ENCODE measurements around the gene PSMD9. TPM values are rescaled to one million over a fixed set of nuclear protein-coding genes. Genes with fewer than 3 reads are reported as not detected.

The PSMD9 gene
- polyA plus RNA-seq, 1 experiment = 57.7 TPM

- no peak for DNase-seq (ENCODE audit: low read depth, low spot score)
- H3K27me3 ChIP-seq (ENCODE audit: control insufficient read depth, insufficient read depth, low read length) = no peaks in the 10 kb centered on the region
- ChIA-PET POLR2A (interaction anchor here (0.8 kb wide), 1 partner anchor 13 kb away, joined by 4 read pairs; no protein-coding TSS in a partner anchor), CTCF (no interaction called here)
- TF ChIP-seq, protein P1, sequence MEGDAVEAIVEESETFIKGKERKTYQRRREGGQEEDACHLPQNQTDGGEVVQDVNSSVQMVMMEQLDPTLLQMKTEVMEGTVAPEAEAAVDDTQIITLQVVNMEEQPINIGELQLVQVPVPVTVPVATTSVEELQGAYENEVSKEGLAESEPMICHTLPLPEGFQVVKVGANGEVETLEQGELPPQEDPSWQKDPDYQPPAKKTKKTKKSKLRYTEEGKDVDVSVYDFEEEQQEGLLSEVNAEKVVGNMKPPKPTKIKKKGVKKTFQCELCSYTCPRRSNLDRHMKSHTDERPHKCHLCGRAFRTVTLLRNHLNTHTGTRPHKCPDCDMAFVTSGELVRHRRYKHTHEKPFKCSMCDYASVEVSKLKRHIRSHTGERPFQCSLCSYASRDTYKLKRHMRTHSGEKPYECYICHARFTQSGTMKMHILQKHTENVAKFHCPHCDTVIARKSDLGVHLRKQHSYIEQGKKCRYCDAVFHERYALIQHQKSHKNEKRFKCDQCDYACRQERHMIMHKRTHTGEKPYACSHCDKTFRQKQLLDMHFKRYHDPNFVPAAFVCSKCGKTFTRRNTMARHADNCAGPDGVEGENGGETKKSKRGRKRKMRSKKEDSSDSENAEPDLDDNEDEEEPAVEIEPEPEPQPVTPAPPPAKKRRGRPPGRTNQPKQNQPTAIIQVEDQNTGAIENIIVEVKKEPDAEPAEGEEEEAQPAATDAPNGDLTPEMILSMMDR (IDR thresholded peaks at IDR 0.05; ENCODE audit: low read depth, low read length) = no peak
- no peak overlapping the region for H3K27ac ChIP-seq (ENCODE audit: low read depth, low read length)
- no peak overlapping the region for H3K4me3 ChIP-seq (ENCODE audit: low read depth, low read length)
- no peaks in the 10 kb centered on the region for H3K9me3 ChIP-seq (ENCODE audit: control insufficient read depth, insufficient read depth, low read length)
These were observed 23.4 kb downstream of the PSMD9 start for GRCh38 chr12:121911824-121912585.

- TF ChIP-seq, protein P1 (IDR thresholded peaks at IDR 0.05; ENCODE audit: low read depth, low read length) = no peak
- CTCF ChIA-PET = interaction anchor here (1.0 to 1.8 kb wide), 8 partner anchors 10 to 276 kb away, joined by 4 to 9 read pairs (median 6); partner anchors contain the start of gene RHOF
- POLR2A ChIA-PET = no interaction called here
- H3K27ac ChIP-seq (ENCODE audit: low read depth, low read length) = peak overlapping the region; percentile 39
- H3K27me3 ChIP-seq (ENCODE audit: control insufficient read depth, insufficient read depth, low read length) = no peaks in the 10 kb centered on the region
- H3K4me3 ChIP-seq (ENCODE audit: low read depth, low read length) = no peak overlapping the region
- H3K9me3 ChIP-seq (ENCODE audit: control insufficient read depth, insufficient read depth, low read length) = no peaks in the 10 kb centered on the region
- no peak for DNase-seq (ENCODE audit: low read depth, low spot score)
These were observed 27.3 kb downstream of the PSMD9 start for GRCh38 chr12:121915841-121916321.

- ChIA-PET POLR2A (no interaction called here), CTCF (interaction anchor here (0.5 to 1.8 kb wide), 18 partner anchors 9 to 308 kb away, joined by 3 to 9 read pairs (median 4); partner anchors contain the start of gene RHOF)
- DNase-seq (ENCODE audit: low read depth, low spot score) = no peak
- H3K27ac ChIP-seq (ENCODE audit: low read depth, low read length) = no peak overlapping the region
- no peaks in the 10 kb centered on the region for H3K27me3 ChIP-seq (ENCODE audit: control insufficient read depth, insufficient read depth, low read length)
- no peaks in the 10 kb centered on the region for H3K9me3 ChIP-seq (ENCODE audit: control insufficient read depth, insufficient read depth, low read length)
- H3K4me3 ChIP-seq (ENCODE audit: low read depth, low read length) = no peak overlapping the region
- TF ChIP-seq, protein P1 (IDR thresholded peaks at IDR 0.05; ENCODE audit: low read depth, low read length) = peak; percentile 63
These were observed 28.1 kb downstream of the PSMD9 start for GRCh38 chr12:121916719-121917118.

GRCh38 chr12:121917950-121918678 is 29.5 kb downstream of the PSMD9 start, which contains the start of gene CFAP251:
Gene CFAP251 (plus strand): TSS chr12:121918592. CDS start chr12:121921306, 2,714 bp downstream.
- H3K27me3 ChIP-seq (ENCODE audit: control insufficient read depth, insufficient read depth, low read length) = no peaks in the 10 kb centered on the region
- CTCF ChIA-PET = interaction anchor here (0.5 to 1.9 kb wide), 6 partner anchors 9 to 121 kb away, joined by 3 to 8 read pairs (median 3); no protein-coding TSS in a partner anchor
- H3K27ac ChIP-seq (ENCODE audit: low read depth, low read length) = no peak within 1 kb of the TSS
- TF ChIP-seq, protein P1 (IDR thresholded peaks at IDR 0.05; ENCODE audit: low read depth, low read length) = peak; percentile 56
- no peaks in the 10 kb centered on the region for H3K9me3 ChIP-seq (ENCODE audit: control insufficient read depth, insufficient read depth, low read length)
- POLR2A ChIA-PET = no interaction called here
- no peak for DNase-seq (ENCODE audit: low read depth, low spot score)
- H3K4me3 ChIP-seq (ENCODE audit: low read depth, low read length) = peak within 1 kb of the TSS; percentile 1; the same call in 1 of the 2 replicates
